Right ventricle myocardium inferior (tissue), 1 donor: ENCODE results near the gene CDS1. TPM values are rescaled to one million over a fixed set of nuclear protein-coding genes. Genes with fewer than 3 reads are reported as not detected.
"Not testable (repeated sequence)": the region's sequence is repeated elsewhere in the genome, so short reads cannot be mapped to it uniquely, and the experiment has no call there.

Experiments
- ATAC-seq: fragments of 200-7000 bp; cut with Tn5 transposase; one replicate; pipeline ENCODE4 v1.9.1; 2020; ENCODE audit warnings: mild to moderate bottlenecking, moderate library complexity
- DNase-seq: peaks from one replicate; pipeline ENCODE4 v3.0.0; 2021; ENCODE audit errors: missing footprints
- intact Hi-C: fragments of 100-400 bp; cut with DNase I; formaldehyde crosslinking; loops from one replicate; pipeline ENCODE4 v1.11.0; 2022
- long read RNA-seq: library from polyadenylated mRNA; unstranded; transcript quantifications from one replicate; pipeline ENCODE4 v2.0.0, GENCODE V29; 2021
- total RNA-seq: library from RNA; stranded (reverse); fragmentation: NEBNext Ultra II Directional; extraction: Animal tissue kit (Norgen Biotek cat#: 25700); gene quantifications from one replicate; pipeline ENCODE4 v1.2.1, GENCODE V29; 2021
- donor health status: DM: no; HTN: yes; CAD: no; lungs with severe emphysema.

The CDS1 gene
- 0.68 TPM for total RNA-seq
- long read RNA-seq, result 0 reads

GRCh38 chr4:84582988-84583875 is at the start of gene CDS1:
Gene CDS1, plus strand, starts transcription at chr4:84583127. Its CDS starts 275 bp downstream, at chr4:84583402.
- ATAC-seq (peak; percentile 53), DNase-seq (peak; percentile 65)
- intact Hi-C loops, result loop anchor here (5.0 to 10.0 kb wide), 3 partner anchors 99 to 384 kb away; partner anchors contain the start of gene WDFY3

GRCh38 chr4:84535901-84536300 is 47.0 kb upstream of the CDS1 start:
- no peak for DNase-seq
- intact Hi-C loops, result no loop called here
- ATAC-seq, result no peak

- no peak for DNase-seq
- ATAC-seq, result no peak
- intact Hi-C loops, result no loop called here
Observed at GRCh38 chr4:84545093-84545492, 37.8 kb upstream of the CDS1 start.

GRCh38 chr4:84547211-84547610 is 35.7 kb upstream of the CDS1 start:
- intact Hi-C loops, result no loop called here
- no peak for ATAC-seq
- DNase-seq, result no peak

GRCh38 chr4:84549191-84549590 is 33.7 kb upstream of the CDS1 start:
- intact Hi-C loops, DNase-seq, ATAC-seq: not testable (repeated sequence)

GRCh38 chr4:84562156-84562555 is 20.8 kb upstream of the CDS1 start:
- no peak for DNase-seq
- no peak for ATAC-seq
- intact Hi-C loops, result no loop called here

- no peak for ATAC-seq
Observed at GRCh38 chr4:84563002-84563401, 19.9 kb upstream of the CDS1 start.

GRCh38 chr4:84565951-84566350 is 17.0 kb upstream of the CDS1 start:
- DNase-seq (no peak), ATAC-seq (no peak)
- intact Hi-C loops, result no loop called here

More at GRCh38 chr4:84563002-84563401, 19.9 kb upstream of the CDS1 start:
- intact Hi-C loops, result no loop called here
- DNase-seq, result no peak

GRCh38 chr4:84568496-84568895 is 14.4 kb upstream of the CDS1 start:
- ATAC-seq, result no peak
- intact Hi-C loops, result no loop called here
- no peak for DNase-seq

GRCh38 chr4:84569009-84569408 is 13.9 kb upstream of the CDS1 start:
- intact Hi-C loops, result no loop called here
- ATAC-seq, result no peak

GRCh38 chr4:84573385-84574068 is 9.4 kb upstream of the CDS1 start:
- intact Hi-C loops, result no loop called here
- ATAC-seq (no peak), DNase-seq (no peak)

More at GRCh38 chr4:84569009-84569408, 13.9 kb upstream of the CDS1 start:
- no peak for DNase-seq

GRCh38 chr4:84574069-84574720 is 8.7 kb upstream of the CDS1 start:
- ATAC-seq (no peak), DNase-seq (no peak)
- intact Hi-C loops, result no loop called here

- no peak for DNase-seq
- intact Hi-C loops, result no loop called here
- no peak for ATAC-seq
Observed at GRCh38 chr4:84578540-84579402, 4.2 kb upstream of the CDS1 start.

- ATAC-seq (no peak), DNase-seq (no peak)
- intact Hi-C loops, result no loop called here
Observed at GRCh38 chr4:84579403-84579776, 3.5 kb upstream of the CDS1 start.

GRCh38 chr4:84582302-84582987 is 482 bp upstream of the CDS1 start:
- intact Hi-C loops, result loop anchor here (5.0 to 10.0 kb wide), 3 partner anchors 100 to 385 kb away; partner anchors contain the start of gene WDFY3
- DNase-seq (peak; percentile 90), ATAC-seq (peak; percentile 95)

- ATAC-seq (no peak), DNase-seq (no peak)
- intact Hi-C loops, result loop anchor here (5.0 to 10.0 kb wide), 3 partner anchors 98 to 383 kb away; partner anchors contain the start of gene WDFY3
Observed at GRCh38 chr4:84583876-84584380, 1.0 kb downstream of the CDS1 start.

GRCh38 chr4:84585251-84585650 is 2.3 kb downstream of the CDS1 start:
- no peak for ATAC-seq
- DNase-seq, result no peak
- intact Hi-C loops, result loop anchor here (10.0 kb wide), 1 partner anchor 140 kb away; no protein-coding TSS in a partner anchor

GRCh38 chr4:84594724-84595123 is 11.8 kb downstream of the CDS1 start:
- intact Hi-C loops, result no loop called here
- no peak for DNase-seq
- no peak for ATAC-seq
